ENCODE data around the gene TMEM161B. TPM values are rescaled to one million over a fixed set of nuclear protein-coding genes. Genes with fewer than 3 reads are reported as not detected.
"Not testable (repeated sequence)": the region's sequence is repeated elsewhere in the genome, so short reads cannot be mapped to it uniquely, and the experiment has no call there.

The TMEM161B gene
- total RNA-seq, 1 donor from 2014 or later: 17.4 TPM

DNA sequence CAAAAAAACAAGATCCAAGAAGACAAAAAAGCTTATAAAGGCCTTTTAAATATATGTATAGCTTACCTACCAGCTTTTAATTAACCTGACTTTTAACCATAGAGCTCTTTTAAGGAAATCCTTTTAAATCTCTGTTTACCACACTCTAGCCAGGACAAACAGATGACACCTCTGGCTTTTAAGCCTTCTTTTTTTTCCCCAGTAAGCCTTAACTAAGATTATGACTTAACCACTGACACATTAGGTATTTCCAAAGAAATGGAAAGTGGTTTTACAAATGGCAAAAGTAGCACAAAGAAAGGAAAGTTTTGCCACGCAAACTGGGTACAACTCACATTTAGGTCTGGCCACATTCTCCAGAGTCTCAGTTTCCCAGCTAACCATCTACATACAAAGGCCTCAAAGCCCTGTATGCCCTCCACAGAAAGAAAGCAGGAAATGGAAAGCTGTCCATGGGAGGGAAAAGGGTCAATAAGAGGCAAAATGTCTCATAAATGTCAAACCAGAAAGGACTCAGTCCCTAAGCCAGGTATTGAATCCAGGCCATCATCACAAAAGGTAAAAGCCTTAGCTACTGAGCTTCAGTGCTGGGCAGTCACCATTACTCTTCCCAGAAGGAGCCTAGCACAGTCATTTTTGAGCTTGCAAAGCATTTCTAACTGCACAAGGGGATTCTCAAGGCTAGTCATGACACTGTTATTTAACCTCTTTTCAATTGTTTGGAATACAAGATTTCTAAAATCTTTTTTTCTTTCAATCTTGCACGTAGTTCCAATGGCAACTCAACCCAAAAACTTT is 19.7 kb downstream of the TMEM161B start:
- DNase-seq (ENCODE audit: low read depth): no peak

DNA sequence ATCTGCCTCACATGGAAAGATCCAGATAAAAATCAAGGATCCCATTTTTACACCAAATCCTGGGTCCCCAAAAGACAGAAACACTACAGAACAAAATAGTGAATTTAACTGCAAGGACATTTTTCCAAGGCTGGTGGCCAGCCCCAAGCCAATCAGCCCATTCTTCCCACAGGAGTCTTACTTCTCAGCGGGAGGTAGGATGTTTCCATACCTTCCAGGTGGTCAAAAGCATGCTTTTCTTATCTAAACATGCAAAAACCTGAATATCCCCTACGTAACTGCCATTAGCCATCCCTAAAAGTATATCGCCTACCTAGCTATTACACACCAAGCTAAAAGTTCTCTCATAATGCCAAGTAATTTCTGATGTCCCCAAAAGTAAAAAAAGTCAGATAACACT is 20.6 kb downstream of the TMEM161B start:
- DNase-seq (ENCODE audit: low read depth): no peak

DNA sequence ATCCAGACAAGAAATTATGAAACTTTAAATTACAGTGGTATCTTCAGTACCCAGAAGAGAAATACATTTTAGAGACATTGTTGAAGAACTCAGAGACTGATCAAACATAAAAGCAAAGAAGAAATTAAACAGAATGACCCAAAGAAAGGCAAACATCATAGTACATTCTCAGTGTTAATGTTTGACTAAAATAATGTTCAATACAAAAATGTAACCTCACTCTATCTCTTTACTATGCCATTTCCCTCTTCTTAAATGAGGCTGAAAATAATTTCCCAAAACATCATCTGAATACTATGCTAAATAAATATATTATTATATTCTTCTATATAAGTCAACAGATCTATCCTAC is 22.8 kb downstream of the TMEM161B start:
- DNase-seq (ENCODE audit: low read depth): no peak

DNA sequence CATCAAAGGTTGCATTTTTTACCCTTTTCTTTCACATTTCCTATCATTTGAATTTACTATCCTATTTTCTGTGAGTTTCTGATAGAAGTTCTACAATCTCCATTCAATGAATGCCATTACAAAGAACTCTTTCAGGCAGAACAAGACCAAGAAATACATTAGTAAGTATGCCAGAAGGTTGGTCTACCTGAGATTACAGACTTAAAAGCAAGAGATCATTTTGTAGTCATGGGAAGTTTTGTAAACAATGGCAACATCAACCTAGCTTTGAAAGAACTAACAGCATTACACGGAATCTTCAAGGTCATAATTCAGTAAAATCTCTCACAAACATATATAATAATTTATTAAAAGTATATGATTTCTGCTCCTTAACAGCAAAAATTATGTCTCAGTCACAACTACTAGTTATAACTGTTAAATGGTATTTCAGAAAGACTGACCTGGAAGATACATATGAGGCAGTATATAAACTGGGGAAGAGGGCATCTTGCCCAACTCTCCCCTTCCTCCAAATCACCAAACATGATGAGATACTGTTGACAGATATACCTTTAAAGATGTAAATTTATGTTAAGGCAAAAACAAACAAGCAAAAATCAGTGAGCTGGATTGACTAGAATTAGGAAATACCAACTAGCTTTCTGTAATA is 23.3 kb downstream of the TMEM161B start:
- no peak for DNase-seq (ENCODE audit: low read depth)

GRCh38 chr5:88244686-88245085 is 24.0 kb downstream of the TMEM161B start:
- DNase-seq (ENCODE audit: low read depth): no peak

DNA sequence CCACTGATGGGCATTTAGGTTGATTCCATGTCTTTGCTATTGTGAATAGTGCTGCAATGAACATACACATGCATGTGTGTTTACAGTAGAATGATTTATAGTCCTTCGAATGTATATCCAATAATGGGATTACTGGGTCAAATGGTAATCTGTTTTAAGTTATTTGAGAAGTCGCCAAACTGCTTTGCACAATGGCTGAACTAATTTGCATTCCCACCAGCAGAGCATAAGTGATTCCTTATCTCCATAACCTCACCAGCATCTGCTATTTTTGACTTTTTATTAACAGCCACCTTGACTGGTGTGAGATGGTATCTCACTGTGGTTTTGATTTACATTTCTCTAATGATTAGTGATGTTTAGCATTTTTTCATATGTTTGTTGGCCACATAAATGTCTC is 25.2 kb downstream of the TMEM161B start:
- not testable (repeated sequence) for DNase-seq (ENCODE audit: low read depth)

DNA sequence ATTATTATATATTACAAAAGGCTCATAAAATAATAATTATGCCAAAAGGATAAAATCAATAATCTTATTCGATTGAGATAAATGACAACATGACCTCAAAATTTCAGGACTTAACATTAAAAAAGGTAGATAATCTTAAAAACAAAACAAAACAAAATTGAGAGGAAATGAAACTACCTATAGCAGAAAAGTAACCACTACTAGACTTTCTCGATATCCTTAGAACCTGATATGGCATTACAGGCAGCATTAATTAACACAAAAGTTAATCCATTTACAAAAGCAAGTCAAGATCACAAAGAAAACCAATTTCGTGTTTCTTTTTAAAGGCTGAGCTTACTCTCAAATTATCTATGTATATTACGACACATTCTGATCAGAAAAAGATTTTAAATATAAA is 29.9 kb downstream of the TMEM161B start:
- no peak for DNase-seq (ENCODE audit: low read depth)

- no peak for DNase-seq (ENCODE audit: low read depth)
These were observed 31.6 kb downstream of the TMEM161B start for GRCh38 chr5:88236866-88237642.

GRCh38 chr5:88235828-88236227 is 32.8 kb downstream of the TMEM161B start:
- DNase-seq (ENCODE audit: low read depth): no peak

DNA sequence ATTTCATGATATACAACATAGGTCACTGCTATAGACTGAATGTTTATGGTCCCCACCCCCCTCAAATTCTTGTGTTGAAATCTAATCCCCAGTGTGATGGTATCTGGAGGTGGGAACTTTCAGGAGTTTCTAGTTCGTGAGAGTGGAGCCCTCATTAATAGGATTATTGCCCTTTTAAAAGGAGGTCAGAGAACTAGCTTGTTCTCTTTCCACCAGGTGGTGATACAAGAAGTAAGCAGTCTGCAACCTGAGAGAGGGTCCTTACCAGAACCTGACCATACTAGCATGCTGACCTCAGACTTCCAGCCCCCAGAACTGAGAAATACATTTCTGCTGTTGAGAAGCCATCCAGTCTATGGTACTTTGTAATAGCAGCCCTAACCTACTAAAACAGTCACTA is 33.3 kb downstream of the TMEM161B start:
- DNase-seq (ENCODE audit: low read depth): no peak

- no peak for DNase-seq (ENCODE audit: low read depth)
These were observed 38.0 kb downstream of the TMEM161B start for GRCh38 chr5:88230546-88231066.

DNA sequence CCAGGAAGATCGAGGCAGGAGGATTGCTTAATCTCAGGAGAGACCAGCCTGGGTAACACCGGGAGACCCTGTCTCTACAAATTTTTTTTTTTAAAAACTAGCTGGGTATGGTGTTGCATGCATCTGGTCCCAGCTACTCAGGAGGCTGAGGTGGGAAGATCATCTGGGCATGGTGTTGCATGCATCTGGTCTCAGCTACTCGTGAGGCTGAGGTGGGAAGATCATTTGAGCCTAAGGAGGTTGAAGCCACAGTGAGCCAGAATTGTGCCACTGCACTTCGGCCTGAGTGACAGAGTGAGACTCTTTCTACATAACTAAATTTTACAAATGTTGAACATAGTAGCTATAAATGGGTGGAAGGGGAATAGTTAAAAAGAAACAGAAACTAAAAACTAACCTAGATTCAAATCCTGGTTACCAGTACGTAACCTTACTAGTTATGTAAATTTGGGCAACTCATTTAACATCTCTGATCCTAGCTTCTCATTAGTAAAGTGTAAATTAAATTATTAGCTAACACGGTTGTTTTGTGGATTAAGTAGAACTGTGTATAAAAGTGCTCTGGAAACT is 41.7 kb downstream of the TMEM161B start:
- no peak for DNase-seq (ENCODE audit: low read depth)

DNA sequence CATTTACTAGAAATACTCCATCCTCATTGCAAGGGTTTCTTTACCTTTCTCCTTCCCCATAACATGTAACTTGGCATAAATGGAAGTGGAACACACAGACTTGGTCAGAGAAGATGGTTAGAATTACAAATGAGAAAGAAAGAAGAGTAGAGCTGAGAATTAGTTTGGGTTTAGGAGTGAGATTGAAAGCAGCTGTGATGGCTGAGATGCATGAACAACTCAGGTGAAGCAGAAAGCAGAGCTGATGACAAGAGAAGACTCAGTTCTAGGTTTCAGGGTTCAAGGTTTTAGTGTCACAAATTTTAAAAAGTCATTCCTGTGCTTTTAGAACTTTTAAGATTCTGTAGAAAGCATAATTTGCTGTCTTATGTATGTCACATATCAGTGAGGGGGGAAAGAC is 54.0 kb downstream of the TMEM161B start:
- DNase-seq (ENCODE audit: low read depth): no peak

GRCh38 chr5:88207575-88207974 is 61.1 kb downstream of the TMEM161B start:
- DNase-seq (ENCODE audit: low read depth): no peak

DNA sequence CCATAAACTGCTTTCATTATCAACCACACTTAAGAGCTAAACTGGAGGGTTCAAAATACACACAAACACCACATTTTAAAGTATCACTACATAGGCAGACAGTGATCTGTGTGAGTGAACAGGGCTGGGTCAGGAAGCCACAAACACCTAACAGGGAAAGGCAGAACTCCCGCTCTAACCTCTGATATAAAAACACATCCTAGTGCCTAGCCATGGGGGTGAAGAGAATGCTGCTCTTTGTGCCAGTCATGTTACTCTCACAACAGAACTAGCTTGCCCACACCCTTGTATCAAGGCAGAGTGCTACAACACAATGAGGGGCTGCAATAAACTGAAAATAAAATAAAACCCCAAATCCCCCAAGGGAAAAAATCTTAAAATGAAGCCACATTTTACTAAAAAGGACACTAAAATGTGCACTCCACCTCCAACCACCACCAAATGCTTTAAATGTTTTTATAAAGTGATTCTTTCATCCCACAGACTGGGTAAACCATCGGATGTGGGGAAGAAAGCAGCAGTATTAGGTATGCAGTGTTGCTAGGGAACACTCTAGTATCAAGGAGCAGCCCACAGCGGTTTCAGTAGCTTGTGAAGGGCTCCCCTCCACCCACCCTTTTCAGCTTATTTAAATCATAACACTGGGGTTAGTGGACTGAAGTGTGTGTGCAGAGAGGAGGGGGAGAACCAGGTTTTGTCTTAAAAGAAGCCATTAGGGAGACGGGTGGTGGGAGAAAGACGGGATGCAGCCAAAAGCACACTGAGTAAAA is 64.5 kb downstream of the TMEM161B start:
- DNase-seq (ENCODE audit: low read depth): no peak

DNA sequence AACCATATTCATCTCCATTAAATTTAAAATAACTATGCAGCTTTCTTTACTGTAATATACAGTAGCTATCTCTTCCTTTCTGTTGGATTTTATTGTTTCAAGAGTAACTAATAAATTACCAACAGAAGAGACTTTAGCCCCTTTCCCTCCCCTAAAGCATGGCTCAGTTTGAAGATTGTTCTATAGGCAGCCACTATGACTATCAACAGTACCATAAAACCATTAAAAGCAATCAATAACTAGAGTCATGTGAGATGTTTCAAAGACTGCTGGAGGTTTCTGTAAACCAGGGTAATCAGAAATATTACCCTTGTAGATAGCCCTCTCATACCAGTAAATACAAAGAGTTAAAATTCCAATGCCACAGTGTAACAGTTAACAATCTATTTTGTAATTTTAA is 73.0 kb downstream of the TMEM161B start:
- no peak for DNase-seq (ENCODE audit: low read depth)

GRCh38 chr5:88193896-88194295 is 74.7 kb downstream of the TMEM161B start:
- DNase-seq (ENCODE audit: low read depth): no peak

DNA sequence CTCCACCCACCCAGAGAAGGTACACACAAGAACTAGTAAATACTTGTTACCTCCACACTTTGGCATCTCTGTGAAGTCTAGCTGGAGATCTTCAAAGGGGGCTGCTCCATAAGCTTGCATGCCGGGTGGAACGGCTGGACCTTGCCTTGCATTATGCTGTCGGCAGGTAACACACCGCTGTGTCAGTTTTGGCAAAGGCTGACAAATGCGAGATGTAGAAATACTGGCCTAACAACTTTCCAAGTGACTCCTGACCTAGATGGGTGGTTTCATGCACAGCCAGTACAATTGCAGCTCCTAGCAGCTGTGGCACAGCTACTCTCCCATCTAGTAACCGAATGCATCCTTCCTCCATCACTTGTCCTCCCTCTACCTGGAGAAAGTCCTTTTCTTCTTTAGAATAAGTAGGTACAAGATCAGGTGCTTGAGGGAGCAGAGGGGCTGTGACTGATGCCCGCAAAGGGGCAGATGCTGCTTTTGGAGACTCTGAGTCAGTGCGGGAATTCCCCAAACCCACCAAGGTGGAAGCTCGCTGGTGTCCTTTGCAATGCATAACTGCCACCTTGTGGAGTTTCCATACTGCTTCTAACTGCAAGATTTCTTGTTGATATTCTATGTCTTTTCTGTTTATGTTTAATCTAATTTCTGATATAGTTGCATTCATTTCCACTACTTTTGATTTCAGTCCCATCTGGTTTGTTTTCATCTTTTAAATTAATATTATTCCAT is 78.4 kb downstream of the TMEM161B start:
- DNase-seq (ENCODE audit: low read depth): no peak

DNA sequence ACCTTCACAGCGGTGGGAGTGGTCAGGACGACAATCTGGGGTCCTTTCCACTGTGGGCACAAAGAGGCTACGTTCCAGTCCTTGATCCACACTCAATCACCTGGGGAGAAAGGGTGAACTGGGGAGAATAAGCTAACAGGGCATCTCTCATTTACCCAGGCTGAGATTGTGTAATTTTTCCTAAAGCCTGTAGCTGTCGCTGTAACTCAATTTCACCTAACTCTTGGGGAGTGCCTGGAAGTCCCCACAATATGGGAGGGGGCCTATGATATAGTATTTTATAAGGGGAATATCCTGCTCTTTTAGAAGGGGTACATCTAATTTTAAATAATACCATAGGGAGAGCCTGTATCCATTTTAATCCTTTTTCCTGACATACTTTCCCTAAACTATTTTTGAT is 79.2 kb downstream of the TMEM161B start:
- not testable (repeated sequence) for DNase-seq (ENCODE audit: low read depth)

- no peak for DNase-seq (ENCODE audit: low read depth)
These were observed 80.0 kb downstream of the TMEM161B start for GRCh38 chr5:88188458-88189132.
